ENCODE measurements around the gene NAGPA.

NAGPA gene

GRCh38 chr16:5006348-5007193, 27.2 kb downstream of the NAGPA start:
- DNase-seq (ENCODE audit: low read depth in 1 of 2, low spot score in 1 of 2), result no peak
- no peak for TF ChIP-seq REST (IDR thresholded peaks at IDR 0.05; ENCODE audit: insufficient replicate concordance, low read depth)
- TF ChIP-seq CTCF (IDR thresholded peaks at IDR 0.05; ENCODE audit: insufficient read depth, low read length), result no peak
- TF ChIP-seq POLR2AphosphoS5 (IDR thresholded peaks at IDR 0.05; ENCODE audit: low read depth), result no peak
- TF ChIP-seq SPI1 (IDR thresholded peaks at IDR 0.05; ENCODE audit: borderline replicate concordance, low read depth), result no peak
- TF ChIP-seq GABPA (IDR thresholded peaks at IDR 0.05; ENCODE audit: low read depth), result no peak
- Histone ChIP-seq H3K27me3 (ENCODE audit: insufficient read depth, poor library complexity, severe bottlenecking) (no peaks in the 10 kb centered on the region), H3K4me3 (replicated peaks; ENCODE audit: insufficient read depth, low read length) (no peak overlapping the region), H3K27ac (replicated peaks) (no peak overlapping the region)

GRCh38 chr16:5005916-5006315, 27.8 kb downstream of the NAGPA start:
- no peak for DNase-seq (ENCODE audit: low read depth in 1 of 2, low spot score in 1 of 2)
- H3K27me3 ChIP-seq (ENCODE audit: insufficient read depth, poor library complexity, severe bottlenecking), result no peaks in the 10 kb centered on the region
- TF ChIP-seq GABPA (IDR thresholded peaks at IDR 0.05; ENCODE audit: low read depth), result no peak
- TF ChIP-seq POLR2AphosphoS5 (IDR thresholded peaks at IDR 0.05; ENCODE audit: low read depth), result no peak
- TF ChIP-seq CTCF (IDR thresholded peaks at IDR 0.05; ENCODE audit: insufficient read depth, low read length), result no peak
- no peak for TF ChIP-seq SPI1 (IDR thresholded peaks at IDR 0.05; ENCODE audit: borderline replicate concordance, low read depth)
- no peak for TF ChIP-seq REST (IDR thresholded peaks at IDR 0.05; ENCODE audit: insufficient replicate concordance, low read depth)
- no peak overlapping the region for H3K27ac ChIP-seq (replicated peaks)
- H3K4me3 ChIP-seq (replicated peaks; ENCODE audit: insufficient read depth, low read length), result no peak overlapping the region

GRCh38 chr16:5004311-5004710, 29.4 kb downstream of the NAGPA start:
- no peak for DNase-seq (ENCODE audit: low read depth in 1 of 2, low spot score in 1 of 2)
- H3K27me3 ChIP-seq (ENCODE audit: insufficient read depth, poor library complexity, severe bottlenecking), result no peaks in the 10 kb centered on the region

More at GRCh38 chr16:5004311-5004710, 29.4 kb downstream of the NAGPA start:
- H3K4me3 ChIP-seq (replicated peaks; ENCODE audit: insufficient read depth, low read length), result no peak overlapping the region
- H3K27ac ChIP-seq (replicated peaks), result no peak overlapping the region
- no peak for TF ChIP-seq CTCF (IDR thresholded peaks at IDR 0.05; ENCODE audit: insufficient read depth, low read length)
- TF ChIP-seq REST (IDR thresholded peaks at IDR 0.05; ENCODE audit: insufficient replicate concordance, low read depth), result no peak
- no peak for TF ChIP-seq GABPA (IDR thresholded peaks at IDR 0.05; ENCODE audit: low read depth)
- no peak for TF ChIP-seq SPI1 (IDR thresholded peaks at IDR 0.05; ENCODE audit: borderline replicate concordance, low read depth)
- TF ChIP-seq POLR2AphosphoS5 (IDR thresholded peaks at IDR 0.05; ENCODE audit: low read depth), result no peak
